ENCODE measurements around the gene STAT6.

DNA sequence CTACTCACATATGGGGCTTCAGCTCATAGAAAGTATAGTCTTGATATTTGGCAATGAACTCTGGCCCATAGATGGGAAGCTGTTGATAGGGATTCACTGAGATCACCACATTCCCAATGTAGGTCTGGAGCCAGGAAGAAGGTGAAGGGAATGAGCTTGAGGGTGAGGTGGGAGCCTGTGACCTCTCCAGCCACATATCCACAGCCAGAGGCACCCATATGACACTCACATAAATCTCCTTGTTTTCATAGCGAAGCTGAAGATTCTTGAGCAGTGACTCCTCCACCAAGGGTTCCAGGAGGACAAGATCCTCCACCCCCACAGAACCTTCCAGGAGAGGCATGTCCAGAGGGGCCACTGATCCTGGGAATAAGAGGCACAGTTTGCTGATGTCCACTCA, 63.2 kb downstream of the STAT6 start:
- TF ChIP-seq CTCF (conservative IDR thresholded peaks at IDR 0.05 in 1 of 2, IDR thresholded peaks at IDR 0.05 in 1 of 2; ENCODE audit: low read depth in 1 of 2, low read length in 2 of 2) (no peak), EZH2 (IDR thresholded peaks at IDR 0.05; ENCODE audit: low read length, missing control alignments) (no peak)
